Measurements from ENCODE around the gene TBKBP1. TPM values are rescaled to one million over a fixed set of nuclear protein-coding genes. Genes with fewer than 3 reads are reported as not detected.

Gene TBKBP1
- total and polyA plus RNA-seq, 3 experiments from 2014 or later: 1.8 to 6.7 (median 6.6) TPM

- H3K27ac Mint-ChIP-seq: peak overlapping the region; percentile 56 to 97 (median 92)
- no peaks in the 10 kb centered on the region for H3K36me3 Mint-ChIP-seq
- peaks cover 0 to 2% of the 10 kb centered on the region in 2 donors for H3K27me3 Mint-ChIP-seq
- peak overlapping the region; percentile 35 for H3K27ac ChIP-seq (ENCODE audit: low read depth, low read length)
- no peak for DNase-seq
- CTCF ChIA-PET: interaction anchor here (0.6 to 7.2 kb wide), 18 partner anchors 9 to 143 kb away, joined by 3 to 84 read pairs (median 4); partner anchors contain the start of gene TBX21
- H3K9me3 Mint-ChIP-seq: no peaks in the 10 kb centered on the region
- peak overlapping the region; percentile 56 to 91 (median 79) for H3K4me3 Mint-ChIP-seq
- H3K36me3 ChIP-seq (ENCODE audit: insufficient read depth, low read length): no peaks in the 10 kb centered on the region
- no peaks in the 10 kb centered on the region for H3K27me3 ChIP-seq (ENCODE audit: insufficient read depth, low read length, poor library complexity, severe bottlenecking)
- H3K4me1 Mint-ChIP-seq: peaks cover 72 to 82% (median 73%) of the 10 kb centered on the region in 3 donors
- peak overlapping the region; percentile 12 for H3K4me3 ChIP-seq (ENCODE audit: low read length)
- H3K9me3 ChIP-seq (ENCODE audit: low read length): no peaks in the 10 kb centered on the region
- H3K4me1 ChIP-seq (ENCODE audit: insufficient read depth, low read length): peaks cover 68% of the 10 kb centered on the region
- POLR2A ChIA-PET: interaction anchor here (0.7 to 3.4 kb wide), 4 partner anchors 14 to 32 kb away, joined by 4 to 20 read pairs (median 6); partner anchors contain the start of gene TBX21
Measured at GRCh38 chr17:47700471-47701449, 6.8 kb downstream of the TBKBP1 start.

GRCh38 chr17:47701608-47702007, 7.6 kb downstream of the TBKBP1 start:
- peaks cover 0 to 2% of the 10 kb centered on the region in 2 donors for H3K27me3 Mint-ChIP-seq
- peak overlapping the region; percentile 56 to 97 (median 92) for H3K27ac Mint-ChIP-seq
- peaks cover 75% of the 10 kb centered on the region for H3K4me1 ChIP-seq (ENCODE audit: insufficient read depth, low read length)
- no peaks in the 10 kb centered on the region for H3K9me3 ChIP-seq (ENCODE audit: low read length)
- no peaks in the 10 kb centered on the region for H3K27me3 ChIP-seq (ENCODE audit: insufficient read depth, low read length, poor library complexity, severe bottlenecking)
- ChIA-PET POLR2A (interaction anchor here (2.2 to 3.4 kb wide), 2 partner anchors 14 to 31 kb away, joined by 7 to 20 read pairs; partner anchors contain the start of gene TBX21), CTCF (interaction anchor here (0.8 to 7.2 kb wide), 9 partner anchors 9 to 73 kb away, joined by 3 to 84 read pairs (median 5); partner anchors contain the start of gene TBX21)
- DNase-seq: no peak
- H3K4me3 Mint-ChIP-seq: peak overlapping the region; percentile 57 to 91 (median 79)
- no peaks in the 10 kb centered on the region for H3K36me3 ChIP-seq (ENCODE audit: insufficient read depth, low read length)
- H3K9me3 Mint-ChIP-seq: no peaks in the 10 kb centered on the region
- peaks cover 80 to 87% (median 81%) of the 10 kb centered on the region in 3 donors for H3K4me1 Mint-ChIP-seq
- no peaks in the 10 kb centered on the region for H3K36me3 Mint-ChIP-seq
- peak overlapping the region; percentile 35 for H3K27ac ChIP-seq (ENCODE audit: low read depth, low read length)
- H3K4me3 ChIP-seq (ENCODE audit: low read length): no peak overlapping the region

GRCh38 chr17:47702391-47702995, 8.5 kb downstream of the TBKBP1 start:
- Histone ChIP-seq H3K27ac (ENCODE audit: low read depth, low read length) (no peak overlapping the region), H3K9me3 (ENCODE audit: low read length) (no peaks in the 10 kb centered on the region), H3K4me3 (ENCODE audit: low read length) (no peak overlapping the region), H3K27me3 (ENCODE audit: insufficient read depth, low read length, poor library complexity, severe bottlenecking) (no peaks in the 10 kb centered on the region), H3K36me3 (ENCODE audit: insufficient read depth, low read length) (no peaks in the 10 kb centered on the region), H3K4me1 (ENCODE audit: insufficient read depth, low read length) (peaks cover 84% of the 10 kb centered on the region)
- H3K4me1 Mint-ChIP-seq: peaks cover 81 to 88% (median 83%) of the 10 kb centered on the region in 3 donors
- no peak for DNase-seq
- ChIA-PET POLR2A (interaction anchor here (2.2 to 3.4 kb wide), 2 partner anchors 13 to 30 kb away, joined by 7 to 20 read pairs; partner anchors contain the start of gene TBX21), CTCF (interaction anchor here (1.0 to 7.2 kb wide), 5 partner anchors 9 to 40 kb away, joined by 3 to 84 read pairs (median 67); partner anchors contain the start of gene TBX21)
- peak overlapping the region; percentile 56 to 97 (median 92) for H3K27ac Mint-ChIP-seq
- no peaks in the 10 kb centered on the region for H3K9me3 Mint-ChIP-seq
- H3K4me3 Mint-ChIP-seq: peak overlapping the region; percentile 57 to 91 (median 77)
- no peaks in the 10 kb centered on the region for H3K36me3 Mint-ChIP-seq
- H3K27me3 Mint-ChIP-seq: no peaks in the 10 kb centered on the region

- POLR2A ChIA-PET: interaction anchor here (1.8 kb wide), 1 partner anchor 54 kb away, joined by 5 read pairs; the partner anchor contains the start of gene KPNB1
- Mint-ChIP-seq H3K27ac (peak overlapping the region; percentile 86 to 99 (median 95)), H3K27me3 (no peaks in the 10 kb centered on the region), H3K4me1 (peaks cover 86 to 89% (median 87%) of the 10 kb centered on the region in 3 donors), H3K36me3 (no peaks in the 10 kb centered on the region), H3K4me3 (peak overlapping the region; percentile 68 to 91 (median 80)), H3K9me3 (no peaks in the 10 kb centered on the region)
- Histone ChIP-seq H3K9me3 (ENCODE audit: low read length) (no peaks in the 10 kb centered on the region), H3K27me3 (ENCODE audit: insufficient read depth, low read length, poor library complexity, severe bottlenecking) (no peaks in the 10 kb centered on the region), H3K4me3 (ENCODE audit: low read length) (peak overlapping the region; percentile 53), H3K4me1 (ENCODE audit: insufficient read depth, low read length) (peaks cover 88% of the 10 kb centered on the region), H3K27ac (ENCODE audit: low read depth, low read length) (peak overlapping the region; percentile 14), H3K36me3 (ENCODE audit: insufficient read depth, low read length) (no peaks in the 10 kb centered on the region)
- CTCF ChIA-PET: interaction anchor here (1.6 to 7.2 kb wide), 3 partner anchors 8 to 39 kb away, joined by 3 to 84 read pairs (median 77); no protein-coding TSS in a partner anchor
- DNase-seq: peak; percentile 36 to 74 (median 56)
Measured at GRCh38 chr17:47703191-47703591, 9.2 kb downstream of the TBKBP1 start.

- Mint-ChIP-seq H3K36me3 (no peaks in the 10 kb centered on the region), H3K27ac (peak overlapping the region; percentile 86 to 99 (median 95)), H3K27me3 (no peaks in the 10 kb centered on the region), H3K4me3 (peak overlapping the region; percentile 68 to 91 (median 80)), H3K4me1 (peaks cover 84 to 88% (median 86%) of the 10 kb centered on the region in 3 donors), H3K9me3 (no peaks in the 10 kb centered on the region)
- H3K9me3 ChIP-seq (ENCODE audit: low read length): no peaks in the 10 kb centered on the region
- H3K4me3 ChIP-seq (ENCODE audit: low read length): peak overlapping the region; percentile 53
- ChIA-PET POLR2A (interaction anchor here (1.1 to 1.8 kb wide), 2 partner anchors 29 to 54 kb away, joined by 5 to 7 read pairs; partner anchors contain the start of genes KPNB1 and TBX21), CTCF (interaction anchor here (0.8 to 1.7 kb wide), 4 partner anchors 9 to 86 kb away, joined by 3 to 10 read pairs (median 6); partner anchors contain the start of gene TBX21)
- no peaks in the 10 kb centered on the region for H3K27me3 ChIP-seq (ENCODE audit: insufficient read depth, low read length, poor library complexity, severe bottlenecking)
- DNase-seq: no peak
- H3K36me3 ChIP-seq (ENCODE audit: insufficient read depth, low read length): no peaks in the 10 kb centered on the region
- H3K27ac ChIP-seq (ENCODE audit: low read depth, low read length): peak overlapping the region; percentile 14
- H3K4me1 ChIP-seq (ENCODE audit: insufficient read depth, low read length): peaks cover 84% of the 10 kb centered on the region
Measured at GRCh38 chr17:47703671-47704070, 9.7 kb downstream of the TBKBP1 start.

GRCh38 chr17:47704116-47704515, 10.2 kb downstream of the TBKBP1 start:
- Mint-ChIP-seq H3K4me1 (peaks cover 80 to 83% (median 81%) of the 10 kb centered on the region in 3 donors), H3K27ac (peak overlapping the region; percentile 86 to 99 (median 95))
- H3K4me1 ChIP-seq (ENCODE audit: insufficient read depth, low read length): peaks cover 80% of the 10 kb centered on the region

GRCh38 chr17:47704736-47705135, 10.8 kb downstream of the TBKBP1 start:
- no peak overlapping the region for H3K27ac ChIP-seq (ENCODE audit: low read depth, low read length)
- POLR2A ChIA-PET: interaction anchor here (0.5 to 1.8 kb wide), 5 partner anchors 14 to 64 kb away, joined by 3 to 7 read pairs (median 4); partner anchors contain the start of genes KPNB1 and TBX21
- no peaks in the 10 kb centered on the region for H3K9me3 Mint-ChIP-seq

More at GRCh38 chr17:47704116-47704515, 10.2 kb downstream of the TBKBP1 start:
- Histone ChIP-seq H3K9me3 (ENCODE audit: low read length) (no peaks in the 10 kb centered on the region), H3K27me3 (ENCODE audit: insufficient read depth, low read length, poor library complexity, severe bottlenecking) (no peaks in the 10 kb centered on the region), H3K36me3 (ENCODE audit: insufficient read depth, low read length) (no peaks in the 10 kb centered on the region), H3K27ac (ENCODE audit: low read depth, low read length) (no peak overlapping the region), H3K4me3 (ENCODE audit: low read length) (no peak overlapping the region)
- POLR2A ChIA-PET: interaction anchor here (0.5 to 1.8 kb wide), 5 partner anchors 15 to 65 kb away, joined by 3 to 7 read pairs (median 4); partner anchors contain the start of genes KPNB1 and TBX21
- CTCF ChIA-PET: interaction anchor here (0.8 to 1.7 kb wide), 7 partner anchors 9 to 86 kb away, joined by 3 to 10 read pairs (median 5); partner anchors contain the start of gene TBX21
- peak overlapping the region; percentile 68 to 91 (median 80) for H3K4me3 Mint-ChIP-seq
- no peaks in the 10 kb centered on the region for H3K36me3 Mint-ChIP-seq
- no peak for DNase-seq
- H3K27me3 Mint-ChIP-seq: no peaks in the 10 kb centered on the region
- H3K9me3 Mint-ChIP-seq: no peaks in the 10 kb centered on the region

More at GRCh38 chr17:47704736-47705135, 10.8 kb downstream of the TBKBP1 start:
- Mint-ChIP-seq H3K27ac (peak overlapping the region; percentile 86 to 99 (median 95)), H3K27me3 (no peaks in the 10 kb centered on the region), H3K36me3 (peaks cover 0 to 4% (median 2%) of the 10 kb centered on the region in 3 donors), H3K4me3 (peak overlapping the region; percentile 29 to 91 (median 80)), H3K4me1 (peaks cover 75 to 80% (median 76%) of the 10 kb centered on the region in 3 donors)
- CTCF ChIA-PET: interaction anchor here (1.3 to 1.7 kb wide), 6 partner anchors 10 to 37 kb away, joined by 3 to 10 read pairs (median 6); partner anchors contain the start of gene TBX21
- peaks cover 79% of the 10 kb centered on the region for H3K4me1 ChIP-seq (ENCODE audit: insufficient read depth, low read length)
- no peak overlapping the region for H3K4me3 ChIP-seq (ENCODE audit: low read length)
- no peaks in the 10 kb centered on the region for H3K9me3 ChIP-seq (ENCODE audit: low read length)
- no peaks in the 10 kb centered on the region for H3K27me3 ChIP-seq (ENCODE audit: insufficient read depth, low read length, poor library complexity, severe bottlenecking)
- H3K36me3 ChIP-seq (ENCODE audit: insufficient read depth, low read length): peaks cover 3% of the 10 kb centered on the region
- no peak for DNase-seq

Measured in CD8-positive, alpha-beta memory T cell (primary cell).